ENCODE measurements around the gene FRY. TPM values are rescaled to one million over a fixed set of nuclear protein-coding genes. Genes with fewer than 3 reads are reported as not detected.

The FRY gene
- polyA plus RNA-seq, 3 donors, result 9.6 to 24.3 (median 11.1) TPM

GRCh38 chr13:32140109-32140508 is 108.5 kb downstream of the FRY start:
- no peak overlapping the region for H3K27ac ChIP-seq (ENCODE audit: low read depth, low read length)
- 95 to 100% (median 96%) methylated on average over 2 of the region's 2 CpGs for WGBS, 3 donors

GRCh38 chr13:32141462-32141861 is 109.9 kb downstream of the FRY start:
- WGBS, 3 donors, result 0 to 8% (median 0%) methylated on average over 1 of the region's 1 CpG
- H3K27ac ChIP-seq (ENCODE audit: low read depth, low read length), result no peak overlapping the region

GRCh38 chr13:32142115-32142514 is 110.5 kb downstream of the FRY start:
- WGBS, 3 donors, result 94 to 97% (median 95%) methylated on average over 1 of the region's 1 CpG
- H3K27ac ChIP-seq (ENCODE audit: low read depth, low read length), result no peak overlapping the region

GRCh38 chr13:32142956-32143375 is 111.4 kb downstream of the FRY start:
- no peak overlapping the region for H3K27ac ChIP-seq (ENCODE audit: low read depth, low read length)

GRCh38 chr13:32147193-32147592 is 115.6 kb downstream of the FRY start:
- WGBS, 3 donors, result 94 to 95% (median 95%) methylated on average over 2 of the region's 2 CpGs

GRCh38 chr13:32147976-32148375 is 116.4 kb downstream of the FRY start:
- H3K27ac ChIP-seq (ENCODE audit: low read depth, low read length), result no peak overlapping the region
- 60 to 81% (median 64%) methylated on average over 4 of the region's 4 CpGs for WGBS, 3 donors

More at GRCh38 chr13:32147193-32147592, 115.6 kb downstream of the FRY start:
- H3K27ac ChIP-seq (ENCODE audit: low read depth, low read length), result no peak overlapping the region

GRCh38 chr13:32150239-32150638 is 118.7 kb downstream of the FRY start:
- H3K27ac ChIP-seq (ENCODE audit: low read depth, low read length), result no peak overlapping the region
- 33 to 81% (median 64%) methylated on average over 1 of the region's 1 CpG for WGBS, 3 donors

- H3K27ac ChIP-seq (ENCODE audit: low read depth, low read length), result no peak overlapping the region
- WGBS, 3 donors, result 0 to 19% (median 11%) methylated on average over 1 of the region's 1 CpG
Observed at GRCh38 chr13:32150794-32151193, 119.2 kb downstream of the FRY start.

GRCh38 chr13:32151240-32151639 is 119.7 kb downstream of the FRY start:
- 87 to 91% (median 88%) methylated on average over 5 of the region's 5 CpGs for WGBS, 3 donors
- no peak overlapping the region for H3K27ac ChIP-seq (ENCODE audit: low read depth, low read length)

GRCh38 chr13:32153056-32153455 is 121.5 kb downstream of the FRY start:
- H3K27ac ChIP-seq (ENCODE audit: low read depth, low read length), result no peak overlapping the region
- 61 to 80% (median 74%) methylated on average over 3 of the region's 3 CpGs for WGBS, 3 donors

GRCh38 chr13:32159137-32159869 is 127.7 kb downstream of the FRY start:
- 44 to 64% (median 51%) methylated on average over 4 of the region's 4 CpGs for WGBS, 3 donors
- no peak overlapping the region for H3K27ac ChIP-seq (ENCODE audit: low read depth, low read length)

- no peak overlapping the region for H3K27ac ChIP-seq (ENCODE audit: low read depth, low read length)
- WGBS, 3 donors, result 75 to 82% (median 78%) methylated on average over 5 of the region's 5 CpGs
Observed at GRCh38 chr13:32162395-32163005, 130.9 kb downstream of the FRY start.

GRCh38 chr13:32164622-32165268 is 133.2 kb downstream of the FRY start:
- no peak overlapping the region for H3K27ac ChIP-seq (ENCODE audit: low read depth, low read length)
- WGBS, 3 donors, result 74 to 84% (median 79%) methylated on average over 4 of the region's 4 CpGs

GRCh38 chr13:32165796-32166195 is 134.2 kb downstream of the FRY start:
- WGBS, 3 donors, result 87 to 96% (median 88%) methylated on average over 5 of the region's 5 CpGs
- H3K27ac ChIP-seq (ENCODE audit: low read depth, low read length), result no peak overlapping the region

GRCh38 chr13:32168131-32168530 is 136.6 kb downstream of the FRY start:
- WGBS, 3 donors, result 67 to 80% (median 71%) methylated on average over 1 of the region's 1 CpG
- H3K27ac ChIP-seq (ENCODE audit: low read depth, low read length), result no peak overlapping the region

GRCh38 chr13:32170841-32171240 is 139.3 kb downstream of the FRY start:
- 92 to 93% (median 92%) methylated on average over 4 of the region's 4 CpGs for WGBS, 3 donors
- no peak overlapping the region for H3K27ac ChIP-seq (ENCODE audit: low read depth, low read length)

GRCh38 chr13:32173881-32174280 is 142.3 kb downstream of the FRY start:
- 85 to 95% (median 86%) methylated on average over 1 of the region's 1 CpG for WGBS, 3 donors

GRCh38 chr13:32174366-32174765 is 142.8 kb downstream of the FRY start:
- no peak overlapping the region for H3K27ac ChIP-seq (ENCODE audit: low read depth, low read length)
- 95 to 97% (median 97%) methylated on average over 1 of the region's 1 CpG for WGBS, 3 donors

More at GRCh38 chr13:32173881-32174280, 142.3 kb downstream of the FRY start:
- H3K27ac ChIP-seq (ENCODE audit: low read depth, low read length), result no peak overlapping the region

GRCh38 chr13:32175307-32175706 is 143.7 kb downstream of the FRY start:
- H3K27ac ChIP-seq (ENCODE audit: low read depth, low read length), result no peak overlapping the region
- 57 to 70% (median 65%) methylated on average over 6 of the region's 6 CpGs for WGBS, 3 donors
